HCT116 (cell line): ENCODE results near the gene CCL15.

Source experiments
- CEBPB ChIP-seq: IDR thresholded peaks from 2 replicates; pipeline ENCODE4 v1.6.1; 2012; ENCODE audit warnings: low read depth
- CTCF ChIP-seq, 3 experiments: fragments of 200-600 bp in 1 of 3; sonication (generic) in 1 of 3; IDR thresholded peaks in 2 of 3; conservative IDR thresholded peaks in 1 of 3; 2 replicates each; pipeline ENCODE4 v1.5.1; 2012 to 2017; ENCODE audit warnings: low read depth in 2 of 3, low read length in 2 of 3, antibody characterized with exemption in 1 of 3, borderline replicate concordance in 1 of 3, control low read depth in 1 of 3, mild to moderate bottlenecking in 1 of 3, mixed read lengths in 1 of 3, mixed run types in 1 of 3, moderate library complexity in 1 of 3; ENCODE audit not compliant: insufficient read depth in 1 of 3
- ELF1 ChIP-seq: IDR thresholded peaks from 2 replicates; pipeline ENCODE4 v1.6.1; 2012; ENCODE audit warnings: low read depth, borderline replicate concordance
- POLR2AphosphoS5 ChIP-seq: IDR thresholded peaks from 2 replicates; pipeline ENCODE4 v1.6.1; 2011; ENCODE audit warnings: mild to moderate bottlenecking, low read depth, low read length, moderate library complexity
- SP1 ChIP-seq: IDR thresholded peaks from 2 replicates; pipeline ENCODE4 v1.6.1; 2012; ENCODE audit warnings: low read depth

GRCh38 chr17:36034127-36034526, 32.8 kb upstream of the CCL15 start:
- TF ChIP-seq CTCF (IDR thresholded peaks at IDR 0.05 in 2 of 3, conservative IDR thresholded peaks at IDR 0.05 in 1 of 3; ENCODE audit: borderline replicate concordance in 1 of 3, insufficient read depth in 1 of 3, low read depth in 2 of 3, low read length in 2 of 3), result no peak
- no peak for TF ChIP-seq CEBPB
- TF ChIP-seq ELF1, result no peak
- no peak for TF ChIP-seq POLR2AphosphoS5
- TF ChIP-seq SP1, result no peak
